HepG2 (cell line): ENCODE data around the gene REM2. TPM values are rescaled to one million over a fixed set of nuclear protein-coding genes. Genes with fewer than 3 reads are reported as not detected.

ENCODE experiments used
- CREM ChIP-seq, 2 experiments: sonication (generic) in 1 of 2; formaldehyde crosslinking in 1 of 2; IDR thresholded peaks; 2 replicates each; pipeline versions ENCODE4 v1.4.0 to v1.6.1; 2016 to 2020; ENCODE audit warnings: antibody characterized with exemption in 1 of 2, mild to moderate bottlenecking in 1 of 2, missing genetic modification reagents in 1 of 2
- DRAP1 ChIP-seq: IDR thresholded peaks from 2 replicates; pipeline ENCODE4 v1.6.1; 2016; ENCODE audit warnings: missing genetic modification reagents, missing compliant biosample characterization
- ETV5 ChIP-seq: IDR thresholded peaks from 2 replicates; pipeline ENCODE4 v1.6.1; 2018; ENCODE audit warnings: missing biosample characterization, missing genetic modification reagents, inconsistent platforms, borderline replicate concordance
- GMEB2 ChIP-seq: IDR thresholded peaks from 2 replicates; pipeline ENCODE4 v1.6.1; 2016; ENCODE audit warnings: missing biosample characterization, missing genetic modification reagents, low read depth
- HNRNPL ChIP-seq: fragments of 200-400 bp; formaldehyde crosslinking; IDR thresholded peaks from 2 replicates; pipeline ENCODE4 v1.6.1; 2017; ENCODE audit warnings: mild to moderate bottlenecking, low read depth, low read length
- ISL2 ChIP-seq: sonication (generic); formaldehyde crosslinking; IDR thresholded peaks from 2 replicates; pipeline ENCODE4 v1.5.0; 2020; ENCODE audit warnings: missing genetic modification reagents
- NR0B2 ChIP-seq: sonication (generic); formaldehyde crosslinking; IDR thresholded peaks from 2 replicates; pipeline ENCODE4 v1.4.0; 2020; ENCODE audit warnings: mild to moderate bottlenecking, missing genetic modification reagents
- PAF1 ChIP-seq: IDR thresholded peaks from 2 replicates; pipeline ENCODE4 v1.6.1; 2016; ENCODE audit warnings: missing genetic modification reagents, missing compliant biosample characterization
- PPARG ChIP-seq: conservative IDR thresholded peaks from 2 replicates; pipeline ENCODE4 v1.6.1; 2016; ENCODE audit warnings: missing biosample characterization, missing genetic modification reagents
- SALL1 ChIP-seq: sonication (generic); formaldehyde crosslinking; IDR thresholded peaks from 2 replicates; pipeline ENCODE4 v1.8.0; 2022; ENCODE audit warnings: mild to moderate bottlenecking, missing genetic modification reagents
- SRSF4 ChIP-seq: fragments of 200-400 bp; formaldehyde crosslinking; IDR thresholded peaks from one replicate; pipeline ENCODE4 v1.6.1; 2018; ENCODE audit warnings: mild to moderate bottlenecking, low read depth, low read length, moderate library complexity; ENCODE audit not compliant: poor library complexity, severe bottlenecking
- TMF1 ChIP-seq: sonication (generic); formaldehyde crosslinking; IDR thresholded peaks from 2 replicates; pipeline ENCODE4 v1.8.1; 2022; ENCODE audit warnings: low read depth, missing genetic modification reagents
- ZBED4 ChIP-seq: sonication (generic); formaldehyde crosslinking; IDR thresholded peaks from 2 replicates; pipeline ENCODE4 v1.4.0; 2020; ENCODE audit warnings: missing genetic modification reagents, borderline replicate concordance
- ZNF121 ChIP-seq: sonication (generic); formaldehyde crosslinking; IDR thresholded peaks from 2 replicates; pipeline ENCODE4 v1.5.0; 2020; ENCODE audit warnings: mild to moderate bottlenecking, missing genetic modification reagents
- ZNF570 ChIP-seq: sonication (generic); formaldehyde crosslinking; IDR thresholded peaks from 2 replicates; pipeline ENCODE4 v1.4.0; 2020; ENCODE audit warnings: mild to moderate bottlenecking, missing genetic modification reagents, borderline replicate concordance
- ZNF652 ChIP-seq: IDR thresholded peaks from 2 replicates; pipeline ENCODE4 v1.6.1; 2016; ENCODE audit warnings: low read depth, borderline replicate concordance
- ZNF687 ChIP-seq: sonication (generic); formaldehyde crosslinking; IDR thresholded peaks from 2 replicates; pipeline ENCODE4 v1.5.1; 2020; ENCODE audit warnings: mild to moderate bottlenecking, missing genetic modification reagents, moderate library complexity
- polyA plus RNA-seq, 8 experiments: library from polyadenylated mRNA; depleted of rRNA in 3 of 8; stranded (reverse) in 7 of 8; unstranded in 1 of 8; fragments of >200 nt; fragmentation: Illumina TruSeq in 4 of 8; extraction: Trizol in 4 of 8; gene quantifications; 2 replicates each; pipeline versions ENCODE4 v1.2.1 to v1.2.3, GENCODE V29; 2011 to 2016; ENCODE audit warnings: low read depth in 4 of 8, missing spikeins in 1 of 8, mixed read lengths in 1 of 8; ENCODE audit not compliant: insufficient read depth in 1 of 8
- total RNA-seq, 5 experiments: library from RNA; depleted of rRNA; stranded (reverse); fragments of >200 nt; fragmentation: Illumina TruSeq; extraction: Trizol; gene quantifications; 2 replicates each; pipeline ENCODE4 v1.2.3, GENCODE V29; 2016; ENCODE audit warnings: low read depth in 1 of 5

Gene REM2
- total and polyA plus RNA-seq, 2 of the 13 experiments (the other 11 are each of a cell fraction or from before 2014, with no cell fraction given): 0.20 TPM; not detected in 1

- no peak for TF ChIP-seq ZNF687 (CRISPR knock-in tag)
- peak; percentile 39; the same call in 1 of the 2 replicates for TF ChIP-seq ETV5
- TF ChIP-seq SRSF4: no peak
- no peak for TF ChIP-seq DRAP1 (CRISPR knock-in tag)
- TF ChIP-seq PPARG (CRISPR knock-in tag): no peak
- no peak for TF ChIP-seq HNRNPL
- TF ChIP-seq GMEB2 (CRISPR knock-in tag): no peak
- TF ChIP-seq ZNF121: peak; percentile 88
- no peak for TF ChIP-seq CREM (IDR thresholded peaks at IDR 0.05)
- TF ChIP-seq CREM (CRISPR knock-in tag; IDR thresholded peaks at IDR 0.05): no peak
- no peak for TF ChIP-seq TMF1
- no peak for TF ChIP-seq ZBED4 (CRISPR knock-in tag)
- no peak for TF ChIP-seq NR0B2 (CRISPR knock-in tag)
- no peak for TF ChIP-seq ZNF652 (CRISPR knock-in tag)
- no peak for TF ChIP-seq PAF1 (CRISPR knock-in tag)
- TF ChIP-seq SALL1: peak; percentile 41; the same call in 1 of the 2 replicates
- no peak for TF ChIP-seq ISL2 (CRISPR knock-in tag)
- TF ChIP-seq ZNF570 (CRISPR knock-in tag): no peak
These were observed 33.0 kb downstream of the REM2 start (continued) for GRCh38 chr14:22915886-22916521.
